Measurements from ENCODE around the gene UGT3A1. TPM values are rescaled to one million over a fixed set of nuclear protein-coding genes. Genes with fewer than 3 reads are reported as not detected.

The UGT3A1 gene
- total RNA-seq, 1 experiment from 2014 or later = not detected

- RAD21 ChIA-PET (ENCODE audit: low non-redundant PET in 1 of 2, low total read pairs in 2 of 2, uncharacterized antibody in 2 of 2, unreplicated experiment in 2 of 2) = interaction anchor here in 1 of 2 experiments (1.1 kb wide), 1 partner anchor 149 kb away, joined by 3 read pairs; no protein-coding TSS in a partner anchor
- H3K4me1 ChIP-seq (ENCODE audit: control insufficient read depth in 1 of 2, insufficient read depth in 2 of 2, low read length in 2 of 2) = no peaks in the 10 kb centered on the region
- intact Hi-C loops (cut with micrococcal nuclease) = loop anchor here (1.0 to 5.0 kb wide), 4 partner anchors 149 to 1454 kb away; no protein-coding TSS in a partner anchor
- DNase-seq (ENCODE audit: low read depth, low spot score) = peak; percentile 28
- no TSS peak for BruUV-seq (replicated peaks)
- H3K9me3 ChIP-seq (ENCODE audit: control insufficient read depth in 1 of 2, insufficient read depth in 1 of 2, low read depth in 1 of 2, low read length in 2 of 2) = no peaks in the 10 kb centered on the region
- H3K36me3 ChIP-seq (ENCODE audit: control insufficient read depth in 1 of 2, insufficient read depth in 2 of 2, low read length in 2 of 2) = no peaks in the 10 kb centered on the region
- no peak overlapping the region for H3K9ac ChIP-seq (ENCODE audit: low read length)
- no peaks in the 10 kb centered on the region for H3K79me2 ChIP-seq (ENCODE audit: insufficient read depth, low read length)
- no peaks in the 10 kb centered on the region for H4K20me1 ChIP-seq (ENCODE audit: insufficient read depth)
- H3K4me2 ChIP-seq (ENCODE audit: low read length) = no peak overlapping the region
- CTCF ChIA-PET = interaction anchor here (1.0 to 2.7 kb wide), 7 partner anchors 9 to 836 kb away, joined by 3 to 33 read pairs (median 4); no protein-coding TSS in a partner anchor
- H3K27me3 ChIP-seq (ENCODE audit: insufficient read depth, low read length) = peaks cover 46% of the 10 kb centered on the region
- no peaks in the 10 kb centered on the region for H3K9me2 ChIP-seq (ENCODE audit: insufficient read depth)
- H3K27ac ChIP-seq (ENCODE audit: low read depth, low read length) = no peak overlapping the region
- no peak overlapping the region for H3K4me3 ChIP-seq (replicated peaks in 1 of 2; ENCODE audit: low read depth in 1 of 2, low read length in 2 of 2)
- TF ChIP-seq CTCF (IDR thresholded peaks at IDR 0.05 in 2 of 3, conservative IDR thresholded peaks at IDR 0.05 in 1 of 3; ENCODE audit: borderline replicate concordance in 1 of 3, insufficient read depth in 1 of 3, low read depth in 2 of 3, low read length in 2 of 3) (peak; percentile 49 to 85 (median 71); a peak in 5 of 6 replicates), RAD21 (IDR thresholded peaks at IDR 0.05; ENCODE audit: low read depth) (peak; percentile 78)
- TF ChIP-seq, protein P1, sequence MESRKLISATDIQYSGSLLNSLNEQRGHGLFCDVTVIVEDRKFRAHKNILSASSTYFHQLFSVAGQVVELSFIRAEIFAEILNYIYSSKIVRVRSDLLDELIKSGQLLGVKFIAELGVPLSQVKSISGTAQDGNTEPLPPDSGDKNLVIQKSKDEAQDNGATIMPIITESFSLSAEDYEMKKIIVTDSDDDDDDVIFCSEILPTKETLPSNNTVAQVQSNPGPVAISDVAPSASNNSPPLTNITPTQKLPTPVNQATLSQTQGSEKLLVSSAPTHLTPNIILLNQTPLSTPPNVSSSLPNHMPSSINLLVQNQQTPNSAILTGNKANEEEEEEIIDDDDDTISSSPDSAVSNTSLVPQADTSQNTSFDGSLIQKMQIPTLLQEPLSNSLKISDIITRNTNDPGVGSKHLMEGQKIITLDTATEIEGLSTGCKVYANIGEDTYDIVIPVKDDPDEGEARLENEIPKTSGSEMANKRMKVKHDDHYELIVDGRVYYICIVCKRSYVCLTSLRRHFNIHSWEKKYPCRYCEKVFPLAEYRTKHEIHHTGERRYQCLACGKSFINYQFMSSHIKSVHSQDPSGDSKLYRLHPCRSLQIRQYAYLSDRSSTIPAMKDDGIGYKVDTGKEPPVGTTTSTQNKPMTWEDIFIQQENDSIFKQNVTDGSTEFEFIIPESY (IDR thresholded peaks at IDR 0.05; ENCODE audit: extremely low read depth, insufficient replicate concordance, low read length) = no peak
- peak; percentile 80 for ATAC-seq
- H2AFZ ChIP-seq (ENCODE audit: low read depth, low read length, poor library complexity, severe bottlenecking) = no peak overlapping the region
- POLR2A ChIA-PET = no interaction called here
Observed at GRCh38 chr5:35926389-35927051, 64.7 kb downstream of the UGT3A1 start.
